A172 (cell line): ENCODE data around the gene TTC21B. TPM values are rescaled to one million over a fixed set of nuclear protein-coding genes. Genes with fewer than 3 reads are reported as not detected.
A peak's percentile ranks its signal among the peaks of the same experiment; 100 is the strongest.

ENCODE experiments used
- DNase-seq: peaks from one replicate; pipeline ENCODE4 v3.0.0-alpha.2; 2015; ENCODE audit warnings: low spot score
- total RNA-seq: library from RNA; depleted of rRNA; stranded (reverse); fragments of >200 nt; shearing (Covaris generic); gene quantifications from 2 replicates; pipeline ENCODE4 v1.2.3, GENCODE V29; 2014; rRNA removed

The TTC21B gene
- total RNA-seq, 1 experiment from 2014 or later = 24.2 TPM

- DNase-seq = peak; percentile 73
These were observed 116.5 kb downstream of the TTC21B start for GRCh38 chr2:165837122-165837521.

DNA sequence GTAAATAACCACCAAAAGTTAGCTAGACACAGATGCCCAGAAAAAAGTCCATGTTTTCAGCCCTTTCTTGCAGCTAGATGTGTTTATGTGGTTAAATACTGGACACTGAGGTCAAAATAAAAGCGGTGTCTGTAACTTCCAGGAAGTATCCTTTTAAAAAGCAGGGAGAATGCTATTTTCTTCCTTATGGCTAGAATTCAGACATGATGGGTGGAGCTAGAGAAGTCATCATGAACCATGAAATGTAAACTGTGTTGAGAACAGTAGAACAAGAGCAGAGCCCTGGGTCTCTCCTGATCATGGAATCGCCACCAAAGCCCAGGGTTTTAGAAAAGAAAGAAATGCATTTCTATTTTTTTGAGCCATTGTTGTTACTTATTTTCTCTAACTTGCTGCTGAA is 118.2 kb downstream of the TTC21B start:
- no peak for DNase-seq

- DNase-seq = peak; percentile 64
These were observed 120.4 kb downstream of the TTC21B start for GRCh38 chr2:165833156-165833555.

DNA sequence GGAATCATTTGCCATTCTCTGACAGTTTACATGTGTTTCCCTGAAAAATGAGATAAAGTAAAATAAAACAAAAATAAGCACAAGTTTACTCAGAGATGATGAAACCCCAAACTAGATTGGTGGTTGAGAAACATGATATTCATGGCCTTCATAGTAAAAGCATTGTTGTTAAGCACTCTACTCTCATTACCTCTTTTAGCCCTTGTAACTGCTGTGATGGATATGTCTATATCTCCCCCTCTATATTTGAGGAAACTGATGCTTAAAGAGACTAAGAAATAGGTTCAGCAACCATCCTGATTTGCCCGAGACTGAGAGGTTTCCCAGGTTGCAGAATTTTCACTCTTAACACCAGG is 125.7 kb downstream of the TTC21B start:
- DNase-seq = no peak

- DNase-seq = no peak
These were observed 126.3 kb downstream of the TTC21B start for GRCh38 chr2:165827016-165827920.

DNA sequence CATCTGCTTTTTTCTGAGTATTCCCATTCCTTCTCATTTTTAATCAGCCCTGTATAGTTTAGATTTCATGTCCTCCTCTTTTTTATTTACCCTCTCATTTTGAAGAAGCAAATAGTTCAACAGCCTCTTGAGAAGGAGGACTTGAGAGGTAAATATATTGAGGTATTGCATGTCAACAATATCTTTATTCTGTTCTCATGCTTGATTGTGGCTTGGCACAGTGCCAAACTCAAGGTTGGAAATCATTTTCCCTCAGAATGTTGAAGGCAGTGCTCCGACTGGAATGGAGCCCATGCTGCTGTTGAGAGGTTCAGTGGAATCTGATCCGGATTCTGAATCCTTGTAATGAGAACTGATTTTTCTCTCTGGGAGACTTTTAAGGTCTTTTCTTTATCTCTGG is 128.5 kb downstream of the TTC21B start:
- peak; percentile 21 for DNase-seq

Other genes starting within 250 kb of the TTC21B start
- gene GALNT3, start 159.5 kb downstream of the TTC21B start, total RNA-seq = not detected in 2 replicates
- not detected in 2 replicates for gene SCN1A, start 174.2 kb upstream of the TTC21B start, total RNA-seq